Limb (tissue), 2 donors: ENCODE measurements around the gene SYNPO2.
A peak's percentile ranks its signal among the peaks of the same experiment; 100 is the strongest.
"Not testable (repeated sequence)": the region's sequence is repeated elsewhere in the genome, so short reads cannot be mapped to it uniquely, and the experiment has no call there.

Experiments used
- DNase-seq, 2 donors: peaks; one replicate each; pipeline ENCODE4 v3.0.0-alpha.2; 2016; ENCODE audit errors: extremely low spot score in 2 of 2

Gene SYNPO2

DNA sequence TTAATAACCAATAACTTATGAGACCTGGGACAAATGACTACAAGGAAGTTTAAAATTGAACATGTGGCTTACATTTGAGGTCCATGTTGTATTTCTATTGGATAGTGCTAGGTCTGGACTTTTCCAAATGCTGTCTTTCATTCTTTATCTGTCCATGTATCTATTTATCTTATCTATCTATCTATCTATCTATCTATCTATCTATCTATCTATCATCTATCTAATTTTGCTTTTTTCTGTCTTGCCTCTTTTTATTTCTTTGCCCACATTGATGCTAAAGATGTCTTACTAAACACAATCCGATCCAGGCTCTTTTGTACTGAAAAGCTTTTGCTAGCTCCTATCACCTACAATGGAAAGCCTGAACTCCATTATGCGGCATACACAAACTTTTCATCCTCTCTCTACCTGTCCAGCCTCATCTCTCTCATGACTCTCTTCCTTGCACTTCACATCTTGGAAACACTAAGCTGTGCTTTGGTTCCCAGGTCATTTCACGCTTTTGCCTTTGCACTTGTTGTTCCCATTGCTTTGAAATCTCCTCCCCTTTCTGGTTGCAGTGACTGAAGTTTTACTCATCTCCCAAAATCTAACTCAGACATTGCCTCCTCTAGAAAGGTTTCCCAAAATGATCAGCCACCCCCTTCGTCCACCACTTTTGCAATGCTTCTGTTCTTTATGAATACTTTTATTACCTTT lies 107.2 kb downstream of the SYNPO2 start:
- DNase-seq = no peak

DNA sequence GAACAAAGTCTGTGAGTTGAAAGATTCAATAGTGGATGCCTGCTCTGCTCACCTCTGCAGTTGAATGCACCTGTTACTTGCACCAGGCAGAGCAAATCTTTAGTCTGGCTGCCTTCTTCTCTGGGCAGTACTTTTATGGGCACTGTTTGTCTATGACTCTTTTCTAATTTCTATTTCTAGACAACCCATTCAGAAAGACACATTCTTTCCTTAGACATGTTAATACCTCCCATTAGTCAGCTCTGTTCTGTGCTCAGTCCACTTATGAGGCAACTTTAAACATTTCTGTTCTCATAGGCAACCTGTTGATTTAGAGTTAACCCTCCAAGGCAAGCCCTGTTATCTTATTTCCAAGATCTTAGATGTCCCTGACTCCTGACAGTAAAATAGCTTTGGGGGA lies 108.9 kb downstream of the SYNPO2 start:
- no peak for DNase-seq

DNA sequence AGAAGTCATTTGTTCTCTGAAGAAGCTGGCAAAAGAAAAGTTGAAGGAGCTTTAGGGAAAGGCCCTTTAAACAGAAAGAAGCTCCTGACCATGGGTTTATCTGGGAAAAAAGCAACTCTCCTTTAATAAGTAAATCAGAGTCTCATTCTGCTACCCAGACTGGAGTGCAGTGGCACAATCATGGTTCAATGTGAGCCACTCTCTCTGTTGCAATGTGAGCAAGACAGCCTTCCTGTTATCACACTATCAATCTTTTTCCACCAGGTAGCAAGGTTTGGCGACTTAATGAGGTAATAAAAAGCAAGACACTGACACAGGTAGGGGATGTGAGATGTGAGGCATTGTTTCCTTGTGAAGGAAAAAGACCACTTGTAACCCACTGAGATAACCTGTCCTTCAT lies 111.3 kb downstream of the SYNPO2 start:
- DNase-seq = no peak

DNA sequence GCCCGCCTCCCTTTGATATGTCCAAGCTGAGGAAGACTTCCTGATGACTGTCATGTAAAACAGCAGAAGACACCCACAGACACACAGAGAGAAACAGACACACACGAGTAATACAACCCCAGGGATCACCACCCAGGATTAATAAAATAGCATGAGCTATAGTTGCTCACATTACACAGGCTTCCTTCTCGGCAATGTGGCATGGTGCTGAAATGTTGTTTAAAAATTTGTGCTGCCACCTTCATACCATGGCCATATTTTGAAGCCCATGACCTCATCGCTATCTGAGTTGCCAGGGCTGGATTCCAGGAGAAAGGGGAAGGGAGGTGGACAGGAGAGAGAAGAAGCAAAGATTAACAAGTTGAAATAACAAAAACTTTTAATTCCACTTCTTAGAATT lies 111.7 kb downstream of the SYNPO2 start:
- DNase-seq = no peak

DNA sequence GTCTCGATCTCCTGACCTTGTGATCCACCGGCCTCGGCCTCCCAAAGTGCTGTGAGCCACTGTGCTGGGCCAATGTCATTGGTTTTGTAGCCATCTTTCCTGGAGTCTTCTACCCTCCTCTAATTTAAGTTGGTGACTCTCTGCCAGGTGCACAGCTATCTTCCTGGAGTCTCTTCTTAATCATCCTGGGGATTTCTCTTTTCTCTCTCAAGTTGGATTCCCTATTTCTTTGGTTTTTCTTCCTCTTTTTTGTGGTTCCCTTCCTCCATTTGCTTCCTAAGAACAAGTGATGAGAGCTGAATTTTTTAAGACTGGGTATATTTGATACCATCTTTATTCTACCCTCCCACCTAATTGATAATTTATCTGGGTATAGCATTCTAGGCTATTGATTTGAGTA lies 113.8 kb downstream of the SYNPO2 start:
- DNase-seq = no peak

DNA sequence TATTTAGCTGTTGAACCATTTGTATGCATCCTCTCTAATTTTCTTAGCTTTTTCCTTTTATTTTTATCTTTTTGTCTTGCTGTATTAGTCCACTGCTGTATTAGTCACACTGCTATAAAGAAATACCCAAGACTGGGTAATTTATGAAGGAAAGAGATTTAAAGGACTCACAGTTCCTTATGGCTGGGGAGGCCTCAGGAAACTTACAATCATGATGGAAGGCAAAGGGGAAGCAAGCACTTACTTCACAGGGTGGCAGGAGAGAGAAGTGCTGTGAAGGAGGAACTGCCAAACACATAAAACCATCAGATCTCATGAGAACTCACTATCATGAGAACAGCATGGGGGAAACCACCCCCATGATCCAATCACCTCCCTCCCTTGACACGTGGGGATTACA lies 114.3 kb downstream of the SYNPO2 start:
- DNase-seq = not testable (repeated sequence)

DNA sequence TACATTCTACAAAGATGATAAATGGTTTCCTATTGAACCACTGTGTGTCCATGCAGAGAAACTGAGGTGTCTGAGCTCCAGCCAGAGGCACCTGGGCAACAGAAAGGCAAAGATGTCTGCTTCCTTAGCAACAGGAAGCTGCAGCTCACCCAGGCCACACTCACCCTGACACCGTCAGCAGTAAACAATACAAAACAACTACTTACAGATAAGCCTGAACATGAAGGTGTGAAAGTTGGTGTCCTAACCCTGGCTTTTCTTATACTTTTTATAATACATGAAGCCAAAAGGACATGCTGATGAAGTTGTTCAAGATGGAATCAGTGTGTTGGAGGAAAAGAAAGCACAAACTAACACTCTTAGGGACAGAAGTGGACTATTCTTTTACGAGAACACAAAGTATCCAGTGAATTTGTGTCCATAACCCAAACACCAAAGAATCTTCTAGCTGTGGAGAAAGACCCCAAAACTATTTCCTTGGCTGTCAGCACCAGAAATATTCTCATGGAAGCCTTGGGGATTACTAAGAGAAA lies 117.3 kb downstream of the SYNPO2 start:
- no peak for DNase-seq

DNA sequence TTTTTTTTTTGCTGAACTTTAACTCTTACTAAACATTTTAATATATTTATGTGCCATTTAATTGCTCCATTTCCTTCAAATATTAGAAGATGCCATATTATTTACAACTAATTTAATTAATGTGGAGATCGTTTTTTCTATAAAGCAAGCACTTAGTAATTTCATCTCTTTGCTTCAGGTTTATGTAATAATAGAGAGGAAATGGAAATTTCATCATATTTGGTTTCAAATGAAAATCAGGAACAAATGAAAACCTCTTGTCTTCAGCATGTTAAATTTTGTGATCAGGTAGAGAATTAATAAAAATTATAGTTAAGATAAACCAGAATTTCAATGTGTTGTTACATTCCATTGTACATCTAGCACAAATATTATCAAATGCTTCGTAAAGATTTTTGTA lies 120.1 kb downstream of the SYNPO2 start:
- DNase-seq = no peak

DNA sequence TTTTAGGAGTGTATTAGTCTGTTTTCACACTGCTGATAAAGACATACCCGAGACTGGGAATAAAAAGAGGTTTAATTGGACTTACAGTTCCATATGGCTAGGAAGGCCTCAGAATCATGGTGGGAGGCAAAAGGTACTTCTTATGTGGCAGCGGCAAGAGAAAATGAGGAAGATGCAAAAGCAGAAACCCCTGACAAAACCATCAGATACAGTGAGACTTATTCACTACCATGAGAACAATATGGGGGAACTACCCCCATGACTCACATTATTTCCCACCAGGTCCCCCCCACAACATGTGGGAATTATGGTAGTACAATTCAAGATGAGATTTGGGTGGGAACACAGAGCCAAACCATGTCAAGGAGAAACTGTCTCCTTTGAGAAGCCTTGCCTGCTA lies 121.6 kb downstream of the SYNPO2 start:
- not testable (repeated sequence) for DNase-seq

DNA sequence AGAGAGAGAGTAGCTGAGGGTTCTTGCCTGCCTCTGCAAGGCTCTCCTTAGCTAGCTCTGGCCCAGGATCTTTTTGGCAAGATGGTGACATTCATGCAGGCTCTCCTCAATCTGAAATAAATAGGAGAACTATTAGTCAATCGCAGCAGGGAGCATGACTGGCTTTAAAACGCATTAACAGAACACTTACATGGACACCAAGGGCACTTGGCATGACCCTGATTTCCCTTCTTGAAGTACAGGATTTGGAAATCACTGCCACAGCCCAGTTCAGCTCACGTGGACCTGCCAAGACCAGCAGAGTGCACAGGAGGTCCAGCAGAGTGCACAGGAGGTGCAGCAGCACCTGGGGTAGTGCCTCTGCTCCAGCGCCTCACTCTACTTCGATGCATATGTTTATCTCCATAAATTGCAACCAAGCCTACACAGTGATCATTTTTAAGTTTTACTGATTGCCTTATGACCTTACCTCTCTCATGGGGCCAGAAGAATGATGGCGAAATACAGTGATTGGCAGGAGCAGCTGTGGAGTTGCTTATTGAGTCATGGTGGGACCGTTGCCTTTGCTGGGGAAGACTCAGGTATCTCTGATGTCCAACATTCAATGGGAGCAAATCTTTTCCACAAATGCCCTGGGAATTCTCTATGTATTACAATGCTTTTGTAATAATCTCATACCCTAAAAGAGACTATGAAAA lies 122.4 kb downstream of the SYNPO2 start:
- no peak for DNase-seq

DNA sequence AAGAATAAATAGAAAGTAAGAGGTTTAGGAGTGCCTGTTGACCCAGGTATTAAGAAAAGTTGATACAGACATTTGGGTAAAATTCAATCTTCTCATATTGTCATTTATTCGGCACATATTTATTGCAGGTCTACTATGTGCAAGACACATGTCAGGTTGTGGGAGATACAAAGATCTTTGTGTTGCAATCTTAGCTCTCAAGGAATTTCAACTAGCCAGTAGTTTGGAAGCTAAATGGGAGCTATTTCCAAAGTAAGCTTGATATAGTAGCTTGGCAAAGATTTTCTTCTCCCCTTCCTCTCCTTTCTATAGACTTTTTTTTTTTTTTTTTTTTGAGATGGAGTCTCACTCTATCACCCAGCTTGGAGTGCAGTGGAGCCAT lies 122.9 kb downstream of the SYNPO2 start:
- DNase-seq = no peak

DNA sequence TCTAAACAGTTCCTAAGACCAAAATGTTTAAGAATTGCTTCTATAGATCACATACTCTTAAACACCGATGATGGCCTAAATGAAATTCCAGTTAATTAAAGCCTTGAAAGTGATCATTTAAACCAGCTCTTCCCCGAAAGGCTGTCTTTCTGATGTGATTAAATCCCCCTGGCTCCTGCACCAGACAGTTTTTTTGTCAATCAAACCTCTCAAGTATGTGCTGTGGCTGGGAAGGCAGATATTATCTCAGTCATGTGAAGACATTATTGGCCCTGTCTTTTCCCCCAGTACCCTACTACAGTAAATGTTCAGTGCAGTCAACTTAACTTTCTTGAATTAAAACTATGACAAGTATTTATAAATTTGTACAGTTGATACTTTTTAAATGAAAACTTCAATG lies 126.0 kb downstream of the SYNPO2 start:
- DNase-seq = no peak

DNA sequence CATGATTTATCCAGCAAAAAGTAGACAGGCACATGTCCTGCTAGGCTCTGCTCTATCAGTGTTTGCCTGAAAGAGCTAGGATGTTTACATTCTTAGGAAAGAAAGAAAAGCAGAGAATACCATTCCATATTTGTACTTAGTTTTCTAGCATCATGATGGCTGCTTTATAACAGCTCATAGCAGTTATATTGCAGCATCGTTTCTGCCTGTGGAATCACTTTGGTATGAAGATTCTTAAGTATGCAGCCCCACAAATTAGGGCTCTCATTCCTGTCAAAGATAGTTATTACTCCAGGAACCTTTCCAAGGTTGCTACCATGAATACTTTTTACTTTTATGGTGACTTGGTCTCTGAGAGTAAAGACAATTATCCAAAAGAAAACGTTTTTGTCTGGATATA lies 128.0 kb downstream of the SYNPO2 start:
- DNase-seq = no peak

DNA sequence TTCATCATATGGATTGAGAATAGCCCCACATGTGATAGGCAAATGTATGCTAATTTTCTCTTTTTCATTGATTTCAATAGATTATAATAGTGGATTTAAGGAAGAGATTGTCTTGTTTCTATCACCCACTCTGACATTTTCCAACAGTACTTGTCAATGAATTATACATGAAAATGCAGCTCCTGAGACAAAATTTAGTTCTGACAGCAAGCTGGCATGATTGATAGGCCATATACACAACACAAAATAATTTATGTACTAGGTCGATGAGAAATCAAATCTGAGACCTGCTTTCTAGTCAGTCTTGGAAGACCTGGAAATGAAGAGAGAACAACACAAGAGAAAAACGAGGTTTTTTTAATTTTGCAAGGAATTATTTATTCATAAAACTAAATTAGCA lies 129.0 kb downstream of the SYNPO2 start:
- no peak for DNase-seq

DNA sequence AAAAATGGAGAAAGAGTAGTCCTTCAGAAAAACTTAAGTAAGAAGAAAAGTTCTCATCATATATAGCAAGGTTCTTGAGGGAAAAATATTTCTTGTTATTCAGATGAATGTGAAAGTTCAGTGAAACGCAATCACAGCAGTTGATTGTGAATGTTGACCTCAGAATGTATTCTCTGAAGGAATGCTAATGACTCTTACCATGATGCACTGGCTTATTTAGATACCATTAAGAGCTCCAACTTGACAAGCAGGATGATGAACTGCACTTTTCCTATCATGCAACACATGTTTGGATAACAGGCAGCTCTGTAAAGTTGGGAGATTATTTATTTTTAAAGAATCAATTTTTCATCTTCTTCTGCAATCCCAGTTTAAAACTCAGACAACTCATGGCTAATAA lies 131.5 kb downstream of the SYNPO2 start:
- DNase-seq = no peak

DNA sequence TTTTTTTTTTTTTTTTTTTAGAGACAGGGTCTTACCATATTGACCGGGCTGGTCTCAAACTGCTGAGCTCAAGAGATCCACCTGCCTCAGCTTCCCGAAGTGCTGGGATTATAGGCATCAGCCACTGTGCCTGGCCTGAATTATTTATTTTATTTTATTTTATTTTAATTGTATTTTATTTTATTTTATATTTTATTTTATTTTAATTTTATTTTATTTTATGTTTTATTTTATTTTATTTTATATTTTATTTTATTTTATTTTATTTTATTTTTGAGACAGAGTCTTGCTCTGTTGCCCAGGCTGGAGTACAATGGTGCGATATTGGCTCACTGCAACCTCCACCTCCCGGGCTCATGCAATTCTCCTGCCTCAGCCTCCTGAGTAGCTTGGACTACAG lies 133.9 kb downstream of the SYNPO2 start:
- DNase-seq = not testable (repeated sequence)

DNA sequence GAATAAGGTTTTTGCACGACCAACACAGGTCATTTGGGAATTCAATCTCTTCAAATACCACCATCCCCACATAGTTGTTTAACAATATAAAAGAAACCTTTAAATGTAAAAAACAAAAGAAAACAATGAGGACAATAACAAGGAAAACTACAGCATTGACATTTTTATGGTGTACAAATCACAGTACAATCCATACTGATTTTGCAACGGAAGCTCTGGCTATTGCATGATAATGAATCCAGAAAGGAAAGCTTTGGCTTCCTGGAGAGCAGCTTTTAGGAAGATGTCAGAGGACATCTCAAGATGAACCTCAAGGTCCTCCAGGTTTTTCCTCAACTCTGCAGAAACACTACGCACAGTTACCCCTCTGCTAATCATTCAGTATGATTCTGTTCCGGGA lies 135.4 kb downstream of the SYNPO2 start:
- no peak for DNase-seq

DNA sequence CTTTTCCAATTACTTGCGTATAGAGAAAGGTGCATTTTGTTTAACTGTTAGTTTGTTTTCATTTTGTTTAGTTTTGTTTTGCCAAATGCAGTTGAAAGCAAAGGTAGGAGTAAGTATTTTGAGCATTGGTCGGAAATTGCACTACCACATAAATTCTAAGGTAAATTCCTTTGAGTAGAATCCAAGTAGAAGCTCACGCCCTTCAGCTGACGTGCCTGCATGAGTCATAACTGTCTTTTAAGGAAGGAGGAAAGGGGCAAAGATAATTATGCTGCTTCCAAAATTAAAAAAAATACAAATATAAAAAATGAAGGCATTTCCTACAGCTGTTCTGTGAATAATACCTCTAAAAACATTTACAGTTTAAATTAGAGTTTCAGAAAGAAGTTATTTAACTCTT lies 136.8 kb downstream of the SYNPO2 start:
- no peak for DNase-seq

DNA sequence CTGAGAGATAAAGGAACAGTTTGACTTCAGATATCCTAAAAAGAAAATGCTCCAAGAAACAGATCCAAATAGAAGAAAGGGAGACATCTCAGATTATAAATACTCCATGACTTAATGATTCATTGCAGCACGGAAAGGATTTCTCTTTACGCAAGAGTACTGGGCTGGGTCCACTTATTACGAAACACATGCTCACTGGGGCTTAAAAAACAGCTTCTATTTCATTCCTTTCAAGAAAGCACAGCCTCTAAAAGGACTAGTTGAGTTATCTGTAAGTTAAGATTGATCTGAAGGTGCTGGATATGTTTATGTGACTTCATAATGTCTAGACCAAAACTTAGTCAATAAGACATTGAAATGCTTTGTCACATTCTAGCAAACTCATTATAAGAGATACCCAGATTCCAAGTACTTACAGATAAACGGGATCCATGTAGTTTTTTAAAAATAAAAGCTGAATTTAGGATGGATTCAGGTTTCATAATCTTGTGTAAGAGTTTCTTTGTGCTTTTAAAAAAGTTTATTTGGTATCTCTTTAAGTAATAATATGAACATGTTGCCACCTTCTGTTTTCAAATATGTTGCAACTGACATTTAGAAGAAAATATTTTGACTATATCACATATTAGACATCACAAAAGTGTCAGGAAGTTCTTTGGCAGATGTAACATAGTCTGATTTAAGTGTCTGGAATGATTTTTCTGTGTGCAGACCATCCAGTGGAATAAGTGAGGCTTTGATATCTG lies 137.4 kb downstream of the SYNPO2 start:
- no peak for DNase-seq

DNA sequence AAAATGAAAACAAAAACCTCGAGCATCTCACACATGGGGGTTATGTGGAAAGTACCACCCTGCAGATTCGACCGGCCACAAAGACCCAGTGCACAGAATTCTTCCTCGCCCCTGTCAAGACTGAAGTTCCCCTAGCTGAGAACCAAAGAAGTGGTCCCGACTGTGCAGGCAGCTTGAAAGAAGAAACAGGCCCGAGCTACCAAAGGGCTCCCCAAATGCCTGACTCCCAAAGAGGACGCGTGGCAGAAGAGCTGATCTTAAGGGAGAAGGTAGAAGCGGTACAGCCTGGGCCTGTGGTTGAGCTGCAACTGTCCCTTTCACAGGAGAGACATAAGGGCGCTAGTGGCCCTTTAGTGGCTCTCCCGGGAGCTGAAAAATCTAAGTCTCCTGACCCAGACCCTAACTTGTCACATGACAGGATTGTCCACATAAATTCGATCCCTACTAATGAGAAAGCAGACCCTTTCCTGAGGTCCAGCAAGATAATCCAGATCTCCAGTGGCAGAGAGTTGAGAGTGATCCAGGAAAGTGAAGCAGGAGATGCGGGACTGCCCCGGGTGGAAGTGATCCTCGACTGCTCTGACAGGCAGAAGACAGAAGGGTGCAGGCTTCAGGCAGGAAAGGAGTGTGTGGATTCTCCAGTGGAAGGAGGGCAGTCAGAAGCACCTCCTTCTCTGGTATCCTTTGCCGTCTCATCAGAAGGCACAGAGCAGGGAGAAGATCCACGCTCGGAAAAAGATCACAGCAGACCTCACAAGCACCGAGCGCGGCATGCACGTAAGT lies 138.2 kb downstream of the SYNPO2 start:
- DNase-seq = no peak

DNA sequence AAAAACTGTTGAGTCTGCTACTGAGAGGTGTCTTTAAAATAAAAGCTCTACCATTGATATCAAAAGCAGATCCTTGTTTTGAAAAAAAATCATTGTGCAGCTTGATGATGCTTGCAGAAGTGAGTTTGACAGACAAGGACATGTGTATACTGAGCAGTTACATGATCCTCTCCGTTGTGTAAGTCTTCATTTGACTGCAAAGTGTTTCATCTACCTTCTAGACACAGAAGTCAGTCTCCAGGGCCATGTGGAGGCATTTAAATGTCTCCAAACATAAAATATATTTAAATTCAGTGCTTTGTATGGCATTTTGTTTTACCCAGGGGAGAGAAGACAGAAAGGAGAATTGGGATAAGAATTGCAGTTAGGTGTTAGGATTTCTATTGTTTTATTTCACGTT lies 139.2 kb downstream of the SYNPO2 start:
- DNase-seq = peak in 1 of 2 donors; percentile 54

DNA sequence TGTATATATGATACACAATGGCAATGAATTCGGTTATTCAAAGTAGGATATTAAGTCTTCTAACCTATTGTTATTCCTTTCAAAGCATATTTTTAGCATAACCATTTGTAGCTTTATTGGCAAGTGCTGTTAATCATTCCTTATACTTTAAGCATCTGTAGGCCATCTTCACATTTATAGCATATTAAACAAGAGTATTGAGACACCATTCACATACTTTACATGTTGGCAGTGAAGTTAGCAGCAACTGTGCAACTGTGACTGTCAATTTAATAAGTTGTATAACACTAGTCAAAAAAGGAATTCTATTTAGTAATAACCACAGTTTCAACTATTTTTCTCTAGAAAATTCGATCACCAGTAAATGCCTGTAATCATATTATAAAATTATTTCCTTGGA lies 139.6 kb downstream of the SYNPO2 start:
- DNase-seq = peak in 1 of 2 donors; percentile 28
